Adipose tissue (tissue), 3 donors: ENCODE results near the gene TPRG1. TPM values are rescaled to one million over a fixed set of nuclear protein-coding genes. Genes with fewer than 3 reads are reported as not detected.

Experiments used
- H3K27ac ChIP-seq: one replicate; pipeline ENCODE4 v1.5.1; 2013; ENCODE audit warnings: low read depth, low read length
- WGBS, 3 donors: extraction: QIAGEN DNeasy Blood & Tissue Kit; methylation state at CpG; one replicate each; pipeline ENCODE4 v1.1.7; 2013; 5-methylcytosine and 5-hydroxymethylcytosine counted together
- polyA plus RNA-seq, 3 donors: library from polyadenylated mRNA; stranded (reverse); fragments of 200-250 nt; gene quantifications; one replicate each; pipeline ENCODE4 v1.2.3, GENCODE V29; 2013
- donor health status: healthy with polysubstance abuse.
- donor health status: Bipolar disorder and iron deficiency.
- donor health status: healthy.

Gene TPRG1
- polyA plus RNA-seq, 3 donors, result 0.91 to 17.4 (median 6.6) TPM

DNA sequence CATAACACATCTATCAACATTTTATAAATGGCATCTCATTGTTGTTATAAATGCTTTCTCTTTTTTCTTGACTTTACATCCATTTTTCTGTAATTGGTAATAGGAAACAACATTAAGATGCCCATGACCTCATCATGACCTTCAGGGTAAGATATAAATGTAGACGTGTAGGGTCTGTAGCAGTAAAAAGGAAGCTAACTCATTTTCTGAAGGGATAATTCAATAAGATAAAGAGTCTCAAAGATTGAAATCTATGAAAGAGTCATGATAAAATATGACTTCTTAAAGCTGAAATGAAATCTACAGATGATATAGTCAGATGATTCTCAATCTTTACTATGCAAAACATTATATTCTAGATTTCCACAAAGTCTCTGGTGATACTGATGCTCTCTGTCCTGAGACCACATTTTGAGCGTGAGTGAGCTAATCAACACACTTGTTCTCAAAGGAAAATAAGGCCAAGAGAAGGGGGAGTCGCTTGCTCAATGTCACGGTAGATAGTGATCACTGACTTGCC is 38.5 kb downstream of the TPRG1 start:
- H3K27ac ChIP-seq, result no peak overlapping the region
- WGBS, 3 donors, result 72 to 86% (median 80%) methylated on average over 4 of the region's 4 CpGs

DNA sequence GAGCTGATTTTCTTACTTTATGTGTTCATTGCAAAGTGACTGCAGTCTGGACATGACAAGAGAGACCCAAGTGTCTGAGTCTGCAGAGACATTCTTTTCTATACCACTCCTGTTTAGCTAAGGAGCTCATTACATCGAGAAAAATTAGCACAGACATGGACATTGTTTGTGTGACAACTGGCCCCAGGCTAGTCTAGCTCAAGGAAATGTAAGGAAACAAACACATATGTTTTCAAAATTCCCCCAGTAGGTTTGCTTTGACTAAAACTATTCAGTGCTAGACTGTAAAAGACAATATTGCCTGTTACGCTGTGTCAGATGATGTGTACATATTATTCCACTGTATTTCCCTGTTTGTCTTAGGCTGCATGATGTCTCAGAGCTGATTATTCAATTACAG is 40.9 kb downstream of the TPRG1 start:
- WGBS, 3 donors, result 80 to 89% (median 82%) methylated on average over 2 of the region's 2 CpGs
- no peak overlapping the region for H3K27ac ChIP-seq

DNA sequence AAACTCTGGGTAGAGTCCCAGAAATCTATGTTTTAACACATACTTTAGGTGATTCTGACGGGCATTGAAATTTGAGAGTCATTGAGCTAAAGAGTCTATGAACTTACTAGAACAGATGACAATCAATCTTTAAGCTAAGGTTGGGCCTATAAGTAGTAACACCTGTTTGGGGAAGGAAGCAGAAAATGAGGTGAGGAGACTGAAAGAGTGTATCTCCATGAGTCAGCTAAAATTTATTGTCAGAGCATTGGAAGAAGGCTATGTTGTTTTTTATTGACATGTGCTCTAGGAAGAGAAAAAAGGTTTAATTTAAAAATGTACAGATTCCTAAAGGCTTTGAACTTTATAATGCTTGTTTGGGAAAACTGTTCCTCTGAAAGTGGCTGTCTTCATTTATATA is 42.9 kb downstream of the TPRG1 start:
- 83 to 93% (median 84%) methylated on average over 1 of the region's 1 CpG for WGBS, 3 donors
- no peak overlapping the region for H3K27ac ChIP-seq

DNA sequence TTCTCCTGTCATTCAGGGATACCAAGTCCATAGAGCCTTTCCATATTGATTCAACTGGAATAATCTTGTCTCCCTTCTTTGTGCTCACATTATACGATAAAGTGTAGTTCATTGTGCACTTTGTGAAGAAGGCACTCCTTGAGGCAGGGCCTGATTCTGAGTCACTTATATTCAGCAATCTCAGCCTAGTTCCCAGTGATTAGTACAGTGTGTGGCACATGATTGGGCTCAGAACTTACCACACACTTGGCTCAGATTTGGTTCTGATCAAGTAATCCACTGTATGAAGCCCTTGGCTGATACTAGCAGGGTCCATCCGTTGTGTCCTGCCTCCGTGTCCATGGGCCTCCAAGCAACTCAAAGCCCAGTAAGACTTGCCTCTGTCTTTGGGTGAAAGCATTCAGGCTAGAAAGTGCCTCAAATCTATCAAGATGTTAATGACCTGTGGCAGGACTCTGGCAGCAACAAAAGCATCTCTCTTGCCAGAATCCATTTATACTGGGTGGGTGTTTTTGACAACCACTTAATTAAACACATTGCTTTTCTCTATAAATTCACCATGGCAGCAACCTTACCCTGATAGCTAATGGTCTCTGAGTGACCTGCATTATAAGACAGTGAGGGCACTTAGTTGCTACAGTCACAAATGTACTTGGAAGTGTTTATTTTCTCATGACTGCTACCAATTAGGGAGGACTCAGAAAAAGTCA is 51.3 kb downstream of the TPRG1 start:
- no peak overlapping the region for H3K27ac ChIP-seq
- 78 to 79% (median 78%) methylated on average over 3 of the region's 3 CpGs for WGBS, 3 donors

DNA sequence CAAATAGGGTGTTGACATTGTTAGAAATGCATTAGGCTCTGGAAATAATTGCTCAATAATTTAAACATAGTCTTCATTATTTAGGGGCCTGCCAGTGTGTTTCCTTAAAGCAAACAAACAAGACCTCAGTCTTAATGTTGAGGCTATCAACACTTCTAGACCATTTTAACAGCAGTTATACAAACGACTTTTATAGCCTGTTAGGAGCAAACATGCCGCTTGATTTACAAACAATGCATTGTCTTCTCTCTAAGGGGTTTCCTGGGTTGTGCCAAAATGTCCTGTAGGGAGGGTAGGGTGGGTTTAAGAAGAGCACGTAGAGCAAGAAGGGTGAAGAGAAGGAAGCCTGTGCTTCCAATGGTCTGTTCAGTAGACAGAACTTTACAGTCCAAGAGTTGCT is 53.7 kb downstream of the TPRG1 start:
- H3K27ac ChIP-seq, result no peak overlapping the region
- WGBS, 3 donors, result 36 to 71% (median 70%) methylated on average over 3 of the region's 3 CpGs

DNA sequence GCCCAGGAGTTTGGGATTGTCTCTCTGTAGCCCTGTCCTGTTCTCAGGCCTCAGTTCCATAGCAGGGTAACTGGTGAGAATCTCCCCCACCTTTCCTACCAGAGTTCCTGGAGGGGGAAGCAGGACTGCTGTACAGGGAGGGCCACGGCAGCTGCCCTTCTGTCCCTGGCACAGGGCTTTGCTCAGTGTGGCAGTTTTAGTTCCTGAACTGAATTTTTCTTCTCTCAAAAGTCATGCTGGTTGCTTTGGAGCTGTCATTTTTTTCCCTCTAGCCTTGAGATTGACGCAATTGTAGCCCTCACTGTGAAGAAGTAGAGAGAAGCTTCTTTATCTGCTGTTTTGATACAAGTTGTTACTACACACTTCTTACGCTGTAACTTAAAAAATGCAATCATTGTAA is 55.5 kb downstream of the TPRG1 start:
- 88 to 89% (median 88%) methylated on average over 3 of the region's 3 CpGs for WGBS, 3 donors
- no peak overlapping the region for H3K27ac ChIP-seq

DNA sequence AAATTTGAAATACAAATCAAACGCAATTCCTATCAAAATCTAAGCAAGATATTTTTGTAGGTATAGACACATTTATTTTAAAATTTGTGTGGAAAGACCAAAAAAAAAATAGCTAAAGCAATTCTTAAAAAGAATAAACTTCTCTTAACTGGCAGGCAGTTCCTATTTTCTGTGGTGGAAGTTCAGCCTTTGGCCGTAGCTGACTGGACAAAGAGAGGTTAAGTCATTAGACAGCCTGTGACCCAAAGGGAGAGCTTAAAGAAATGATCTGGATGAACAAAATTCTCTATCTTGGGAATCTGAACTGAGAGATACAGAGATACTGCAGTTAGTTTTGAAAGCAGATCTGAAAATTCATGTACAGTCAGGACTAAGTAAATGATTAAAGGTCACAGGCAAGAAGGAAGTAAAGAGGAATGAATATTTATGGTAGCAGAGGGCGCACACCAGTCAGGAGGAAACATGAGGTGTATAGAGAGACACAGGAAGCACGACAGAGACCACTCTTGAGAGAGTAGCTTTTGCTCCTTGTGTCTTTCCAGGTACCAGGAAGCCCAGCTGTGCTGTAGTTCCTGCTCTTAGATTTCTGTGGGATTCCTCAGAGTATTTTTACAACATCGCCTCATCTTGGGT is 57.5 kb downstream of the TPRG1 start:
- WGBS, 3 donors, result 49 to 72% (median 59%) methylated on average over 5 of the region's 5 CpGs
- no peak overlapping the region for H3K27ac ChIP-seq

DNA sequence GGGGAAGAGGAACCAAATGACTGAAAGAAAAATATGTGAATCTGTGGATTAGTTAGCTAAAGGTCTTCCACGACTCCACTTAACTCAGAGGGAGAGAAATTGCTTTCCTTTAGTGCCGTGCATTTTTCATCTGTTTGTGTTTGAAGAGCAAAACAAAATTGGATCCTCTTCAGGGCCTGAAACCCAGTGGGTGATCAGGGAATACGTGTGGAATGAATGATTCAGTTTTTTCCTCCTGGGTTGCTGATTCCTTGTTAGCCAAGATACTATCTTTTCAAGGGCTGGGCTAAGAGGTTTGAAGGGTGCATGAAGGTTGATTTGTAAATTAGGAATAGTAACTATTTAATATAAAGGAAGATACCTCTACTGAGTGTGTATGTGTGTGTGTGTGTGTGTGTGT is 61.0 kb downstream of the TPRG1 start:
- no peak overlapping the region for H3K27ac ChIP-seq
- 41 to 59% (median 54%) methylated on average over 3 of the region's 3 CpGs for WGBS, 3 donors

DNA sequence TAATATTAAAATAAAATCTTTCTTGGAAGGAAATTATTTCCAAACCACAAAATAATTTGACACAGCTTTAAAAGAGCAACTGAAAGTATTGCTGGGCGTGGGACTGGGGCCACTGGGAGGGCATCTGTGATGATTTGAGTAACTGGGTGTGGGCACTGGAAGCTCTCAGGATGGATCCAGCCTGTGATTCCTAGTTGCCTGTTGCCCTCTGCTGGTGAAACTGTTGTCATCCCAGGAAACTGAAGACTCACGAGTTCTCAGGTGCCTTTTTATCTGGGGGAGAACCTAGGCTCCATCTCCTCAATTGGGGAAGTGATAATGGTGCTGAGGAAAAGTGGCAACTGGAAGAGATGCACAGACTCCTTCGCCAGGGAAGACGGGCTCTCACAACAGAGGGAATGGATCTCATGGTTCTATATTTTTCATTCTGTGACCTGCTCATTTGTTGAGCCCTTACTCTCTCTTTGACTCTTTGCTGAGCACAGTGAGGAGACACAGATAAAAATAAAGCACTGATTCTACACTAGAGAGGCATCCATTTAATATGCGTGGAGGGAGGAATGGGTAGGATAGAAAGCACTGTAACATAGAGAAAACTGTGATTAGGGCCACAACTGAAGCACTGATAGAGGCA is 61.6 kb downstream of the TPRG1 start:
- WGBS, 3 donors, result 31 to 52% (median 46%) methylated on average over 5 of the region's 5 CpGs
- H3K27ac ChIP-seq, result no peak overlapping the region

DNA sequence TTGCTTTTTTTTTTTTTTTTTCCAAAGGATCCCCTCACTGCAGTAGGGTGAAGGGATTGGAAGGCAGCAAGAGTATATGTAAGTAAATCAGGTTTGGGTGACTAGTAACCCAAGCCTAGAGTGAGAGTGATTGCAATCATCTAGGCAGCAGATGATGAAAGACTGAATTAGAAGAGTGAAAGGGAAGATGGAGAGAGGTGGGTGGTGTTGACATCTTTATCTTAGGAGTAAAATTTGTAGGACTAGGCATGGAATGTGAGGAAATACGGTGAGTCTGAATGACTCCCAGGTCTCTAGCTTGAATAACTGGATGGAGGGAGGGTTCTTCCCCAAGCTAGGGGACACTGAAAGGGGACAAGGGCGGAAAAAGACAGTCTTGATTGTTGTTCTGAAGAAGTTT is 63.4 kb downstream of the TPRG1 start:
- WGBS, 3 donors, result 71 to 87% (median 75%) methylated on average over 2 of the region's 2 CpGs
- no peak overlapping the region for H3K27ac ChIP-seq

DNA sequence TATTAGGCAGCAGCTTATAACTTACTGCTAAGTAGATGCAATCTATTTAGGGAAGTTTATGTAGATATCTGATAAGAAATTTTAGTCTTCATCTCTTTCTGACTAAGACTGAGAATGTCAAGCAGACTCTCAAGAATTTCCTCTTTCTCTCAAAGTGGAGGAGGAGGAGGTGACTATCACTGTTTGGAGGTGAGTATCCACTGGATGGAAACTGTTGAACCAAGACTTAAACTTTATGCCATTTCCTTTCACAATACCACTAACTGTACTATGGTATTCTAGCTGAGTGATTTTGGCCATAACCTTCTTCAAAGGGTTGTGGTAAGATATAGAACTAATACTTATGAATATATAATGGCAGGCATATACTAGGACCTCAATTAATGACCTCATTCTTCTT is 64.6 kb downstream of the TPRG1 start:
- no peak overlapping the region for H3K27ac ChIP-seq

DNA sequence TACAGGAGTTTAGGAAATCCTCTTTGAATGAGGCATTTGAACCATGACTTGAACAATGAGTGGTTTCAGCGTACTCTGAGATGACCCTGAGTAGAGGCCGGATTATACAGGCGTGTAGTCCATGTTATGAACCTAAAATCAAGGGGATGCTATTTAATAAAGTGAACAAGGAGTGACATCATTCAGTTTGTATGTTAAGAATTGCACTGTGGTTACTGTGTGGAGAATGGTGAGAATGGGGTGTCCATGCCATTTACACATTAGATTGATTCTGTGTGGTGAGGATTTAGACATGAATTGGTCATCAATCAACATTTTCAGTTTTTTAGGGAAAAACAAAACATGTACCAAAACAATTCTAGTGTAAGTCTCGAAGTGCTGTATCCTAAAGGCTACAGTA is 65.8 kb downstream of the TPRG1 start:
- no peak overlapping the region for H3K27ac ChIP-seq
- 83 to 91% (median 89%) methylated on average over 4 of the region's 4 CpGs for WGBS, 3 donors

DNA sequence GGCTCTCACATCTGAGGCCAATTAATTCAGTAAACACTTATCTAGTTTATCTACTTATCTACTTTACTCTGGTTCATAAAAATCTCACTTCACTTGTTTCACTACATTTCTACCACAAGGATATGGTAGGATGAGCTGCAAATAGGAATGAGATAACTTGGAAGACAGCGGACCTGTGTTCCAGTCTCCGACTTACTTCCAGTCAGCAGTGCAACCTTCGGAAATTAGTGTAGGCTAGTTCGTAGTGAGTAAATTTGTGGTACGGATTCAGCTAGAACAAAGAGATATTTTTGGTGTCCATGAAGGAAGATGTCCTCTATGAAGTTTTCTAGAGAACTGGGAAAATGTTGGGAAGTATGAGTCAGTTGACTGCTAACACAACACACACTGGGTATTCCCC is 66.3 kb downstream of the TPRG1 start:
- H3K27ac ChIP-seq, result no peak overlapping the region
- WGBS, 3 donors, result 92 to 95% (median 92%) methylated on average over 5 of the region's 5 CpGs

DNA sequence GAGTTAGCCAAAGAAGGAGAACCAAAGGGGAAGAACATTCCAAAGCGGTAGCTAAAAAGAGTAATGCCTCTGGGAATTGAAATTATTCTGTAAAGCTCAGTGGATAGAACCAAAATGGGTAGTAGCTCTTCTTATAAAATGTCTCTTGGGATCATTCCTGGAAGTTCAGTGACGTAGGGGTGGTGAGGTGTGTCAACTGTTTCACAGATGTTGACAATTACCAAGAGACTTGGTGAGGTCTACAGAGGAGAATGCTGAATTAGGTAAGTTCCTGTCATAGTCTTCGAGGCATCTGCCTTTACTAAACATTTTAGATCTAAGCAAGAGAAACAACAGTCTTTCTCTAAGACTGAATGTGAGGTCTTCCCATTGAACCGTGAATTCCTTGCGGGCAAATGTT is 67.8 kb downstream of the TPRG1 start:
- 86 to 88% (median 86%) methylated on average over 5 of the region's 5 CpGs for WGBS, 3 donors
- H3K27ac ChIP-seq, result no peak overlapping the region

DNA sequence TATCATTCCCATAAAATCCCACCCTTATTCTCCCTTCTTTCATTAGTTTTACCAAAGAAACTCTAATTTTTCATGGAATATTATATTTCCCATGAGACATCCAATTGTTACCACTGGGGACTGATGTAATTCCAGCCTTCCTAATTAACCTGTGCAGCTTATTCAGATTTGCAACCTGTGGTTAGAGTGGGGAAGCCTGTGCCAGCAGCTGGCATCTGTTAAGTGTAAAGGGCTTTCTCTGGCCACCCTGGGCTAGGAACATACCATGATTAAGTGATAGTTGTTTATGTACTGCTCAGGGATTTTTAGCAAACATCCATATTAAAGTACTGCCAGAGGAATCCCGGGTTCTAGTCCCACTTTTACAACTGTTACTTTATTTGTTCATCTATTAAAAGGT is 78.2 kb downstream of the TPRG1 start:
- no peak overlapping the region for H3K27ac ChIP-seq
- 41 to 76% (median 47%) methylated on average over 1 of the region's 1 CpG for WGBS, 3 donors

DNA sequence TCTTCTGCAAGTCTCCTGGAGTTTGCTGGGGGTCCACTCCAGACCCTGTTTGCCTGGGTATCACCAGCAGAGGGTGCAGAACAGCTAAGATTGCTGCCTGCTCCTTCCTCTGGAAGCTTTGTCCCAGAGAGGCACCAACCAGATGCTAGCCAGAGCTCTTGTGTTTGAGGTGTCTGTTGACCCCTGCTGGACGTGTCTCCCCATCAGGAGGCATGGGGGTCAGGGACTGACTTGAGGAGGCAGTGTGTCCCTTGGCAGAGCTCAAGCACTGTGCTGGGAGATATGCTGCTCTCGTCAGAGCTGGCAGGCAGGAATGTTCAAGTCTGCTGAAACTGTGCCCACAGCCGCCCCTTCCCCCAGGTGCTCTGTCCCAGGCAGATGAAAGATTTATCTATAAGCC is 86.5 kb downstream of the TPRG1 start:
- H3K27ac ChIP-seq, result no peak overlapping the region
- WGBS, 3 donors, result 69 to 92% (median 86%) methylated on average over 3 of the region's 3 CpGs

DNA sequence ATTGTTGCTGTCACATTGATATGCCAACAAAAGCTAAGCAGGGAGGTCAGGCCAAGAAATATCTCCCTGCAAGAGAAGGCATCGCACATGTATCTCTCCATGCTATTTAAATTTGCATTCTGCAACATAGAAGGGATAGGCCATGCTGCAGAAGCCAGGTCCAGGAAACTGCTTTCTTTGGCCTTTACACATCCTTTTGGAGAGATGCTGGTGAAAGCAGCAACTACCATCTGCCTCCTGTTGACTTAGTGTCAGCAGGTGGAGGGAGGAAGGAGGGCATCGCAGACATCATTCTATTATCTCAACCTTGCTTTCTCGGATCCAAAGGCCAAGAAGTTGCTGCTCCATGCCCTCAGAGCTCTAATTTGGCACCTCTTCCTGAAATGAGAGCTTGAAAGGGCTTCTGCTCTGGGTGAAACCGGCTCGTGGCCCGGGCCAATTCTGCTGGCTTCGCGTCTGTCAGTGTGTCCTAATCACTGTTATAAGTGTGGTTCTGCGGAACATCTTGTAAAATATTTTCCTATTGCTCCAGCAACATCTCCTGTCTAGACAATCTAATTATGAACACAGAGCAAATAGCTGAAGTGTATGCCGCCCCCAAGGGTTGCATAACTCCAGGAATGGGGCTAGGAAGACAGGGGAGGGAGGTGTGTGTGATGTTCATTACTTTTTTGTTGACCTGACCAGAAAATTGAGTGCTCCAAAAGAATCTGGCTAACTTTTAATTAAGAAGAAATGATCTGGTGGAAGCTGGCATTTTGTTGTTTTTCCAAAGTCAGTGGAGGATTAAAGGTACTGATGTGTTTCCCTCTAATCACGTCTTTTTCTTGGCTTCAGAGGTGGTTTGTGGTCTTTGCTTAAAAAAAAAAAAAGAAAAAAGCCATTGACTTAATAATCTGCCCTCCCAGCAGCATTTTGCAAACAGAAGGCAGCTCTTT is 89.1 kb downstream of the TPRG1 start:
- 80 to 87% (median 82%) methylated on average over 11 of the region's 11 CpGs for WGBS, 3 donors

DNA sequence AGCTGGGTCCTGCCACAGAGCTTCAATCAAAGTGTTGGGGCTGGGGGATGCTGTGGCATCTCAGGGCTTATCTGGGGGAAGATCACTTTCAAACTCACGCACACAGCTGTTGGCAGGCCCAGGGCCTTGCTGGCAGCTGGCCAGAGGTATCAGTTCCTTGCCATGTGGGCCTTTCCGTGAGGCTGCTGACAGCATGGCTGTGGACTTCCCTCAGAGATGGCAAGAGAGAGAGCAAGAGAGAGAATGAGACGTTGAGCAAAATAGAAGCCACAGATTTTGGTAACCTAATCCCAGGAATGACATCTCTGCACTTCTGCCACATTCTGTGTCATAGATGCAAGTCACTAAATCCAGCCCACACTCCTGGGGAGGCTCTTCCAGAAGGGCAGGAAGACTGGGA is 91.0 kb downstream of the TPRG1 start:
- 27 to 59% (median 35%) methylated on average over 3 of the region's 3 CpGs for WGBS, 3 donors

More for the DNA sequence above, 89.1 kb downstream of the TPRG1 start:
- no peak overlapping the region for H3K27ac ChIP-seq

More for the DNA sequence above, 91.0 kb downstream of the TPRG1 start:
- H3K27ac ChIP-seq, result no peak overlapping the region
